ACC112 (cell line): ENCODE results near the gene EYA2.

ENCODE experiments used
- H2AFZ ChIP-seq: fragments of 200-600 bp; sonication (generic); one replicate; pipeline ENCODE4 v1.6.0; 2017; ENCODE audit warnings: antibody characterized with exemption, low read length; ENCODE audit not compliant: unreplicated experiment
- H3K27ac ChIP-seq: fragments of 200-600 bp; sonication (generic); 2 replicates; pipeline ENCODE4 v1.5.1; 2014; ENCODE audit warnings: low read depth, mild to moderate bottlenecking, antibody characterized with exemption, low read length, moderate library complexity
- H3K27me3 ChIP-seq: fragments of 200-600 bp; sonication (generic); 2 replicates; pipeline ENCODE4 v1.6.1; 2014; ENCODE audit warnings: mild to moderate bottlenecking, antibody characterized with exemption, low read length, moderate library complexity, mixed read lengths; ENCODE audit not compliant: insufficient read depth
- H3K36me3 ChIP-seq: fragments of 200-600 bp; sonication (generic); 2 replicates; pipeline ENCODE4 v1.6.1; 2016; ENCODE audit warnings: mild to moderate bottlenecking, antibody characterized with exemption, low read length, moderate library complexity, mixed read lengths; ENCODE audit not compliant: insufficient read depth
- H3K4me1 ChIP-seq: fragments of 200-600 bp; sonication (generic); one replicate; pipeline ENCODE4 v1.6.1; 2016; ENCODE audit warnings: low read length, mixed read lengths; ENCODE audit not compliant: insufficient read depth, unreplicated experiment, control insufficient read depth
- H3K4me3 ChIP-seq: fragments of 200-600 bp; sonication (generic); 2 replicates; pipeline ENCODE4 v1.5.1; 2014; ENCODE audit warnings: mild to moderate bottlenecking, low read depth, low read length
- H3K79me2 ChIP-seq: fragments of 200-600 bp; sonication (generic); one replicate; pipeline ENCODE4 v1.6.0; 2016; ENCODE audit warnings: low read length; ENCODE audit not compliant: control insufficient read depth, unreplicated experiment, insufficient read depth

The EYA2 gene

GRCh38 chr20:47120346-47120936 lies 225.8 kb downstream of the EYA2 start:
- Histone ChIP-seq H3K79me2 (no peaks in the 10 kb centered on the region), H2AFZ (no peak overlapping the region), H3K27me3 (no peaks in the 10 kb centered on the region), H3K4me3 (no peak overlapping the region), H3K36me3 (no peaks in the 10 kb centered on the region), H3K4me1 (peaks cover 17% of the 10 kb centered on the region), H3K27ac (no peak overlapping the region)

GRCh38 chr20:47122560-47122959 lies 227.9 kb downstream of the EYA2 start:
- Histone ChIP-seq H3K27ac (no peak overlapping the region), H3K79me2 (no peaks in the 10 kb centered on the region), H3K4me1 (peaks cover 38% of the 10 kb centered on the region), H3K27me3 (no peaks in the 10 kb centered on the region), H2AFZ (no peak overlapping the region), H3K4me3 (no peak overlapping the region), H3K36me3 (no peaks in the 10 kb centered on the region)

- H3K36me3 ChIP-seq = no peaks in the 10 kb centered on the region
- peaks cover 37% of the 10 kb centered on the region for H3K4me1 ChIP-seq
- H2AFZ ChIP-seq = no peak overlapping the region
- peak overlapping the region; percentile 87 for H3K27ac ChIP-seq
- H3K4me3 ChIP-seq = no peak overlapping the region
- no peaks in the 10 kb centered on the region for H3K79me2 ChIP-seq
- H3K27me3 ChIP-seq = no peaks in the 10 kb centered on the region
These were observed 229.6 kb downstream of the EYA2 start for GRCh38 chr20:47124181-47124717.

GRCh38 chr20:47125508-47125757 lies 230.8 kb downstream of the EYA2 start:
- Histone ChIP-seq H3K27me3 (no peaks in the 10 kb centered on the region), H3K27ac (peak overlapping the region; percentile 46), H3K79me2 (no peaks in the 10 kb centered on the region), H3K4me3 (no peak overlapping the region), H3K4me1 (peaks cover 41% of the 10 kb centered on the region), H2AFZ (no peak overlapping the region), H3K36me3 (no peaks in the 10 kb centered on the region)

GRCh38 chr20:47125758-47126591 lies 231.3 kb downstream of the EYA2 start:
- no peaks in the 10 kb centered on the region for H3K36me3 ChIP-seq
- H3K4me3 ChIP-seq = no peak overlapping the region
- peak overlapping the region; percentile 79 for H3K27ac ChIP-seq
- H3K27me3 ChIP-seq = no peaks in the 10 kb centered on the region
- no peaks in the 10 kb centered on the region for H3K79me2 ChIP-seq
- H2AFZ ChIP-seq = no peak overlapping the region
- peaks cover 41% of the 10 kb centered on the region for H3K4me1 ChIP-seq

- Histone ChIP-seq H3K36me3 (no peaks in the 10 kb centered on the region), H3K27me3 (no peaks in the 10 kb centered on the region), H3K79me2 (no peaks in the 10 kb centered on the region), H2AFZ (no peak overlapping the region), H3K27ac (peak overlapping the region; percentile 79), H3K4me1 (peaks cover 41% of the 10 kb centered on the region), H3K4me3 (no peak overlapping the region)
These were observed 232.1 kb downstream of the EYA2 start for GRCh38 chr20:47126709-47127108.

GRCh38 chr20:47127546-47127945 lies 232.9 kb downstream of the EYA2 start:
- H3K79me2 ChIP-seq = no peaks in the 10 kb centered on the region
- H3K36me3 ChIP-seq = no peaks in the 10 kb centered on the region
- H3K27ac ChIP-seq = peak overlapping the region; percentile 79; the same call in 1 of the 2 replicates
- H3K27me3 ChIP-seq = no peaks in the 10 kb centered on the region
- no peak overlapping the region for H3K4me3 ChIP-seq
- no peak overlapping the region for H2AFZ ChIP-seq
- peaks cover 41% of the 10 kb centered on the region for H3K4me1 ChIP-seq

- Histone ChIP-seq H3K27ac (no peak overlapping the region), H3K27me3 (no peaks in the 10 kb centered on the region), H3K4me3 (no peak overlapping the region), H3K79me2 (no peaks in the 10 kb centered on the region), H3K4me1 (peaks cover 41% of the 10 kb centered on the region), H3K36me3 (no peaks in the 10 kb centered on the region), H2AFZ (no peak overlapping the region)
These were observed 233.4 kb downstream of the EYA2 start for GRCh38 chr20:47127999-47128398.

GRCh38 chr20:47129306-47129705 lies 234.7 kb downstream of the EYA2 start:
- Histone ChIP-seq H2AFZ (no peak overlapping the region), H3K27me3 (no peaks in the 10 kb centered on the region), H3K79me2 (no peaks in the 10 kb centered on the region), H3K36me3 (no peaks in the 10 kb centered on the region), H3K27ac (no peak overlapping the region), H3K4me1 (peaks cover 47% of the 10 kb centered on the region), H3K4me3 (no peak overlapping the region)

- Histone ChIP-seq H3K27me3 (no peaks in the 10 kb centered on the region), H3K36me3 (no peaks in the 10 kb centered on the region), H3K27ac (no peak overlapping the region), H2AFZ (no peak overlapping the region), H3K79me2 (no peaks in the 10 kb centered on the region), H3K4me1 (peaks cover 26% of the 10 kb centered on the region), H3K4me3 (no peak overlapping the region)
These were observed 239.3 kb downstream of the EYA2 start for GRCh38 chr20:47133809-47134456.
